HepG2 (cell line): ENCODE data around the gene CFAP119. TPM values are rescaled to one million over a fixed set of nuclear protein-coding genes. Genes with fewer than 3 reads are reported as not detected.

Source experiments
- RARG ChIP-seq: sonication (generic); formaldehyde crosslinking; IDR thresholded peaks from 2 replicates; pipeline ENCODE4 v1.4.0; 2020; ENCODE audit warnings: low read depth, mild to moderate bottlenecking, missing genetic modification reagents
- STAG1 ChIP-seq: sonication (generic); formaldehyde crosslinking; IDR thresholded peaks from 2 replicates; pipeline ENCODE4 v1.4.0; 2020; ENCODE audit warnings: missing genetic modification reagents
- ZBTB25 ChIP-seq: IDR thresholded peaks from 2 replicates; pipeline ENCODE4 v1.6.1; 2018; ENCODE audit warnings: missing genetic modification reagents
- ZC3H4 ChIP-seq: sonication (generic); formaldehyde crosslinking; IDR thresholded peaks from 2 replicates; pipeline ENCODE4 v1.4.0; 2020; ENCODE audit warnings: missing genetic modification reagents, borderline replicate concordance
- ZFP91 ChIP-seq: sonication (generic); formaldehyde crosslinking; IDR thresholded peaks from 2 replicates; pipeline ENCODE4 v1.9.0; 2022; ENCODE audit warnings: missing genetic modification reagents, mild to moderate bottlenecking, borderline replicate concordance
- ZNF296 ChIP-seq: sonication (generic); formaldehyde crosslinking; conservative IDR thresholded peaks from 2 replicates; pipeline ENCODE4 v1.5.0; 2020; ENCODE audit warnings: mild to moderate bottlenecking, missing genetic modification reagents
- ZNF790 ChIP-seq: sonication (generic); formaldehyde crosslinking; IDR thresholded peaks from 2 replicates; pipeline ENCODE4 v1.8.0; 2022; ENCODE audit warnings: missing genetic modification reagents, mild to moderate bottlenecking, borderline replicate concordance
- polyA plus RNA-seq, 8 experiments: library from polyadenylated mRNA; depleted of rRNA in 3 of 8; stranded (reverse) in 7 of 8; unstranded in 1 of 8; fragments of >200 nt; fragmentation: Illumina TruSeq in 4 of 8; extraction: Trizol in 4 of 8; gene quantifications; 2 replicates each; pipeline versions ENCODE4 v1.2.1 to v1.2.3, GENCODE V29; 2011 to 2016; ENCODE audit warnings: low read depth in 4 of 8, missing spikeins in 1 of 8, mixed read lengths in 1 of 8; ENCODE audit not compliant: insufficient read depth in 1 of 8
- total RNA-seq, 5 experiments: library from RNA; depleted of rRNA; stranded (reverse); fragments of >200 nt; fragmentation: Illumina TruSeq; extraction: Trizol; gene quantifications; 2 replicates each; pipeline ENCODE4 v1.2.3, GENCODE V29; 2016; ENCODE audit warnings: low read depth in 1 of 5
- TF ChIP-seq, protein P1 (sequence below): sonication (generic); formaldehyde crosslinking; IDR thresholded peaks from 2 replicates; pipeline ENCODE4 v1.4.0; 2020; ENCODE audit warnings: missing genetic modification reagents

The CFAP119 gene
- total and polyA plus RNA-seq, 2 of the 13 experiments (the other 11 are each of a cell fraction or from before 2014, with no cell fraction given): 6.4 TPM

- no peak for TF ChIP-seq ZBTB25 (CRISPR knock-in tag)
- 0 out of 2 replicates have a peak, but pooled peaks have one; percentile 23 for TF ChIP-seq ZFP91 (CRISPR knock-in tag)
- TF ChIP-seq ZNF790 (CRISPR knock-in tag): no peak
- no peak for TF ChIP-seq RARG (CRISPR knock-in tag)
- TF ChIP-seq, protein P1, sequence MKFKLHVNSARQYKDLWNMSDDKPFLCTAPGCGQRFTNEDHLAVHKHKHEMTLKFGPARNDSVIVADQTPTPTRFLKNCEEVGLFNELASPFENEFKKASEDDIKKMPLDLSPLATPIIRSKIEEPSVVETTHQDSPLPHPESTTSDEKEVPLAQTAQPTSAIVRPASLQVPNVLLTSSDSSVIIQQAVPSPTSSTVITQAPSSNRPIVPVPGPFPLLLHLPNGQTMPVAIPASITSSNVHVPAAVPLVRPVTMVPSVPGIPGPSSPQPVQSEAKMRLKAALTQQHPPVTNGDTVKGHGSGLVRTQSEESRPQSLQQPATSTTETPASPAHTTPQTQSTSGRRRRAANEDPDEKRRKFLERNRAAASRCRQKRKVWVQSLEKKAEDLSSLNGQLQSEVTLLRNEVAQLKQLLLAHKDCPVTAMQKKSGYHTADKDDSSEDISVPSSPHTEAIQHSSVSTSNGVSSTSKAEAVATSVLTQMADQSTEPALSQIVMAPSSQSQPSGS (CRISPR knock-in tag): no peak
- TF ChIP-seq STAG1 (CRISPR knock-in tag): peak; percentile 40; the same call in 1 of the 2 replicates
- no peak for TF ChIP-seq ZC3H4
- TF ChIP-seq ZNF296 (CRISPR knock-in tag): no peak
- TF ChIP-seq, all 625 proteins: peak for 13
These were observed 31.7 kb upstream of the CFAP119 start (continued) for GRCh38 chr16:30793508-30794069.
